SJCRH30 (cell line): ENCODE data around the gene SCLY. TPM values are rescaled to one million over a fixed set of nuclear protein-coding genes. Genes with fewer than 3 reads are reported as not detected.
"Not testable (repeated sequence)": the region's sequence is repeated elsewhere in the genome, so short reads cannot be mapped to it uniquely, and the experiment has no call there.

ENCODE experiments used
- DNase-seq, 2 experiments: peaks; one replicate each; pipeline ENCODE4 v3.0.0-alpha.2; 2015 to 2020
- H3K27ac ChIP-seq: fragments of 250-450 bp; sonication (Bioruptor Pico); 2 replicates; pipeline ENCODE4 v1.5.1; 2020; ENCODE audit warnings: mild to moderate bottlenecking, moderate library complexity
- H3K27me3 ChIP-seq: fragments of 250-450 bp; sonication (Bioruptor Pico); 2 replicates; pipeline ENCODE4 v1.5.1; 2020; ENCODE audit warnings: mild to moderate bottlenecking, moderate library complexity
- H3K36me3 ChIP-seq: fragments of 250-450 bp; sonication (Bioruptor Pico); 2 replicates; pipeline ENCODE4 v1.5.1; 2020; ENCODE audit warnings: mild to moderate bottlenecking, moderate library complexity
- H3K4me1 ChIP-seq: fragments of 250-450 bp; sonication (Bioruptor Pico); 2 replicates; pipeline ENCODE4 v1.5.1; 2020; ENCODE audit warnings: mild to moderate bottlenecking, moderate library complexity
- H3K4me3 ChIP-seq: fragments of 250-450 bp; sonication (Bioruptor Pico); 2 replicates; pipeline ENCODE4 v1.5.1; 2020; ENCODE audit warnings: mild to moderate bottlenecking, moderate library complexity
- H3K9me3 ChIP-seq: fragments of 250-450 bp; sonication (Bioruptor Pico); replicated peaks from 2 replicates; pipeline ENCODE4 v1.5.1; 2020; ENCODE audit warnings: mild to moderate bottlenecking, moderate library complexity
- total RNA-seq: library from RNA; depleted of rRNA; stranded (reverse); fragments of >200 nt; shearing (Covaris generic); gene quantifications from 2 replicates; pipeline ENCODE4 v1.2.3, GENCODE V29; 2014

Gene SCLY
- total RNA-seq, 1 experiment from 2014 or later, result 36.7 TPM

DNA sequence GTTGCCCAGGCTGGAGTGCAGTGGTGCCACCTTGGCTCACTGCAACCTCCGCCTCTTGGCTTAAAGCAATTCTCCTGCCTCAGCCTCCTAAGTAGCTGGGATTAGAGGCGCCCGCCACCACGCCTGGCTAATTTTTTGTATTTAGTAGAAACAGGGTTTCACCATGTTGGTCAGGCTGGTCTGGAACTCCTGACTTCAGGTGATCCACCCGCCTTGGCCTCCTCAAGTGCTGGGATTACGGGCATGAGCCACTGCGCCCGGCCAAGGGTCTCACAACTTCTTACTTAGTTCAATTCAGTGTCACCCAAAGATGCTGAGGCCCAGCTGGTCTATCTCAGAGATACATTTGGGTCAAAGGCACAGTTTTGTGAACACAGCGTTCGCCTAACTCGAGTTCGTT, 54.9 kb downstream of the SCLY start:
- peaks cover 13% of the 10 kb centered on the region; the same call in 1 of the 2 replicates for H3K9me3 ChIP-seq
- not testable (repeated sequence) for H3K36me3 ChIP-seq, H3K4me1 ChIP-seq, DNase-seq, H3K4me3 ChIP-seq, H3K27me3 ChIP-seq, H3K27ac ChIP-seq

DNA sequence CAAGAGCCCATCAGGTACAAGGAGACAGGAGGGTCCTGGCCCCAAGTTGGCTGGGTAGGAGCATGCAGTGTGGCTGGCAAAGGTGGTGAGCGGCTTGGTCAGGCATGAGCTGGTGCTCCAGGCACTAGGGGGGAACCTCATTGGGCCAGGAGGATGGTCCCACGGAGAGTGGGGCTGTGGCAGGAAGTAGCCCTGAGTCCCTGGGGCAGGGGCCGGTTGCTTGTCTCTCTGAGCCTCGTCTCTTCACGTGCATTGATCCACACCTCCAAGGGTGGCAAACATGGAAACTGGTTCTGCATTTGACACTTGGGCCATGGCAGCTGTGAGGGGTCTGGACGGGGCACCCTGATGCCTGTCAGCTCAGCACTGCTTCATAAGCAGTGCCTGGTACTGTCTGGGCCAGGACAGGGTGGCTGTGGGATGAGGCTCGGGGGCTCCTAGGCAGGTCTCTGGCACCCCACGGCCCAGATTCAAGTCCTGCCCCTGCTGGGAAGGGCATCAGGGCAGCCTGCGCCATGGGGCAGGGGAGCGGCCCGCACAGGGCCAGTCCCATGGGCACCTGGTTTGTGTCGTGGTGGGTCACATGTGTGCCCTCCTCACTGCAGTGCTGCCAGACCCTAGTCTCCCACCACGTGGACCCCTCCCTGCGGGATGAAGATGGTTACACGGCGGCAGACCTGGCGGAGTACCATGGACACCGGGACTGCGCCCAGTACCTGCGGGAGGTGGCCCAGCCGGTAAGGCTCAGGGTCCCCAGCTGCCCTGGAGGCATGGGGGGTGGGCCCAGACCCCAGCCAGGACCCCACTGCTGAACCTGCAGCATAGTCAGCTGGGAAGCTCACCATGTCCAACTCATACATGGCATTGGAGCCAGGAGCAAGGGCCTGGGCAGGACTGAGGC, 55.7 kb downstream of the SCLY start:
- no peak overlapping the region for H3K4me3 ChIP-seq
- peaks cover 9% of the 10 kb centered on the region; the same call in 1 of the 2 replicates for H3K9me3 ChIP-seq
- H3K36me3 ChIP-seq, result no peaks in the 10 kb centered on the region
- H3K27me3 ChIP-seq, result no peaks in the 10 kb centered on the region
- no peak overlapping the region for H3K27ac ChIP-seq
- DNase-seq, result no peak
- peaks cover 4% of the 10 kb centered on the region; the same call in 1 of the 2 replicates for H3K4me1 ChIP-seq

DNA sequence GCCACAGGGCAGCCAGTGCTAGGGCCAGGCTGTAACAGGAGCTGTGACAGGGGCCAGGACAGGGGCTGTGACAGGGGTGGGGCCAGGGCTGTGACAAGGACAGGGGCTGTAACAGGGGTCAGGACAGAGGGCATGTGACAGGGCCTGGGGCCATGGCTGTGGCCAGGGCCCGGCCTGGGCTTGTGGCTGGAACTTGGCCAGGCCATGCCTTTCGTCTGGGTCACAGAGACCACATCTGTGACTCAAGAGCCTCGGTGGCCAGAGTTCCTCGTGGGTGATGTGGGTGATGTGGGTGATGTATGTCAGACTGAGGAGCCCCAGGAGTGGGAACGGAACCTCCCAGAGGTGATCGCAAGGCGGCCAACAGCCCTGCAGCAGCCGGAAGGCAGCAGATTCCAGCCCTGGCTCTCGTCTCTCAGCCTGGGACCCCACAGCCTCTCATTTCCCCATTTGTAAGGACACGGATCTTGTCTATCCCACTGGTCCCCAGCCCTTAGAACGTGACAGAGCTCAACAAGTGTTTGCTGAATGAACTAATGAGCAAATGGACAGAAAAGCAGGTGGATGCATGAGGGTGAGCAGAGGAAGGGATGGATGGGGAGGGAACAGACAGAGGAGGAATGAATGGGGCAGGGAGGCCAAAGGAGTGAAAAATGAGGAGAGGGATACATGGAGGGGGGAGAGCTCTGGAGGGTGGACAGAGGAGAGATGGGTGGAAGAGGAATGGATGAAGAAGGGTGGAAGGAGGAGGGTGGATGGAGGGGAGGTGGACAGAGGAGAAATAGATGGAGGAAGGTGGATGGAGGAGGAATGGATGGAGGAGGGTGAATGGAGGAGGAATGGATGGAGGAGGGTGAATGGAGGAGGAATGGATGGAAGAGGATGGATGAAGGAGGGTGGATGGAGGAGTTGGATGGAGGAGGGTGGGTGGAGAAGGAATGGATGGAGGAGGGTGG, 56.7 kb downstream of the SCLY start:
- Histone ChIP-seq H3K27ac (no peak overlapping the region), H3K4me1 (peaks cover 4% of the 10 kb centered on the region), H3K36me3 (no peaks in the 10 kb centered on the region), H3K9me3 (peaks cover 8% of the 10 kb centered on the region; the same call in 1 of the 2 replicates), H3K4me3 (no peak overlapping the region), H3K27me3 (no peaks in the 10 kb centered on the region)
- no peak for DNase-seq

DNA sequence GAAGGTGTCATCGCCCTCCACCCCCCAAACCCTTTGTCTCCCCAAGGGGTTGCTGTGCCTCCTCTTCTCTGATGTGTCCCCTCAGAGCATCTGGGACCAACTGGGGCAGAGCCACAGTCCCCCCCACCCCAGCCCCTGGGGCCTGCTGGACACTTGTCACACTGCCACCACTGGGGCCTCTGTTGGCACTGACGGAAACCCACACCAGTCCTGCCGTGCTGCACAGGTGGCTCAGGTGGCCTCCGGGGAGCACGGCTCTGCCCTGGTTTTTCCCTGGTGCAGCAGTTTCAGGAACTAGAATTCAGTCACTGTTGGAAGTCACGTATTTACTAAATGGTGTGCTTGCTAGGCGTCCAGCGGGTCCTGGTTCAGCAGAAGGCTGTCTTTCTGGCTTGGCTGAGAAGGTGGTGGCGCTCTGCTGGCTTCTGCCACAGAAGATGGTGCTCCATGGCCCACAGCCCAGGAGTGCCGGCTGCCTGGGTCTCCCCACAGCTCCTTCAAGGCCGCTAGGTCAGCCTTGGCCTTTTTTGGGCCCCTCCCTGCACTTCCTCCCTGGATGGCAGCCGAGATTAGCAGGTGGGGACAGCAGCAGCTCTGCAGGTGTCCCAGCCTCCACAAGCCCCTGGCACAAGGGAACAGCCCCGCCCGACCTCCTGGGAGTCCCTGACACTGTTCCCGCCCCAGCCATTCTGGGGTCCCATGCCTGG, 59.1 kb downstream of the SCLY start:
- Histone ChIP-seq H3K36me3 (no peaks in the 10 kb centered on the region), H3K27ac (no peak overlapping the region), H3K27me3 (no peaks in the 10 kb centered on the region), H3K4me1 (peaks cover 16% of the 10 kb centered on the region), H3K9me3 (no peaks in the 10 kb centered on the region), H3K4me3 (no peak overlapping the region)
- no peak for DNase-seq

DNA sequence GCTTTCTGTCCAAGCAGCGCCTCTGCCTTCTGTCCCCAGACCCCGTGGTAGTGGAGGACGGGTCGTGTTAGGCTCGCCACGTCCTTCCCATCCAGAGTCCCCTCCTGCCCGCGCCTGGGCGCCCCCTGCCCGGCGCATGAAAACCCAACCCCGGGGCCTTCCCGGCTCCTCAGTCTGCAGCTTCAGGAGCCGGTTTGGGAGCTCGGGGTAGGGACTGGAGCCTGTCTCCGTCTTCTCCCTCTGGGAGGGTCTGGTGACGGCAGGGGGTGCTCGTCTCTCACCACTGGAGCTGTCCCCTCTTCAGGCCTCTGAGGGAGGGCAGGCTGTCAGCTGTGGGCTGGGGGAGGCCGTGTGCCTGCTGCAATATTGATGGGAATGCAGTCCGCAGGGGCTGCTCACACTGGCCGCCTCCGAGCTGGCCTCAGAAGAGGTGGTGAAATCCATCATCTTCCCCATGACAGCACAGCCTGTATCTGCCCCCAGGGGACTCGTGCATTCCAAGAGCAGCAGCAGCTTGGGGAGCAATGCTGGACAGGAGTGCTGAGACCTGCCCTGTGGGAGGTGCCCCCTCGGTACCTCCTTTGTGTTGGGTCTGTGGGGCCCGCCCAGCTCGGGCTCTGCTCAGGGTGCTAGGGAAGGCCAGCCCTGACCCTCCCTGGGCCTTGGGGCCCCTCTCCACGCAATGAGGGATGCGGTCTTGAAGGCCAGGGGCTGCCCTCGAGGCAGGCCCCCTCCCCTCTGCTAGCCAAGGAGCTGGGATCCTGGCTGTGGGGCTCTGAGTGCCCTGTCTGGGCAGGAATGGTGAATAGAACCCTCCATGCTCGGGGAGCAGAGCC, 59.9 kb downstream of the SCLY start:
- Histone ChIP-seq H3K4me3 (no peak overlapping the region), H3K27me3 (no peaks in the 10 kb centered on the region), H3K36me3 (no peaks in the 10 kb centered on the region), H3K4me1 (peaks cover 16% of the 10 kb centered on the region), H3K9me3 (no peaks in the 10 kb centered on the region), H3K27ac (no peak overlapping the region)
- DNase-seq, result peak; percentile 88 to 89

DNA sequence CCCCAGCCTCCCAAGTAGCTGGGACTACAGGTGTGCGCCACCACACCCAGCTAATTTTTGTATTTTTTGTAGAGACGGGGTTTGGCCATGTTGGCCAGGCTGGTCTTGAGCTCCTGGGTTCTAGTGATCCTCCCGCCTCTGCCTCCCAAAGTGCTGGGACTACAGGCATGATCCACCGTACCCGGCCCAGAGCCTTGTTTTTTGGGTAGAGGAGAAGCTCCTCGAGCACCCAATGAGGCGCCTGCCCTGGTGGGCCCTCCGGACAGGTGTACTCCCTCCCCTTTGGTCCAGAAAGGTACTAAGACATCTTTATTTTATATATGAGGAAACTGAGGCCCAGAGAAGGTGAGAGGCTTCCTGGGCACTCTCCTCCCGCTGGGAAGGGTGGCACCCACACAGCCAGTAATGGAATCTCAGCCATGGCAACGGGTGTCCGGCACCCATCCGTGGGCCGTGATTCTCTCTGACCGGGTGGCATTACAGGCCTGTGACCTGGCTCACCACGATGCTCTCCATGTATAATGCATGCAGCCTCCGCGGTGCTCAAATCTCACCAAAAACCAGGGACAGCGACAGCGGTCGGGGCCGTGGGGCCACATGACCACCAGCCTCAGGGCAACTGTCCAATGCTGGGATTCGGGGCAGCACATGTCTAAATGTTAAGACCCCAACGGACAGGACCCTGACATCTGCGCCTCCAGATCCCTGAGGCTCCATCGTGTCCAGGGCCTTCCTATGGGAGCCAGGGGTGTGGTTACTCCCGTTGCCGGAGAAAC, 60.9 kb downstream of the SCLY start:
- Histone ChIP-seq H3K4me3 (no peak overlapping the region), H3K4me1 (peaks cover 16% of the 10 kb centered on the region)
- no peak for DNase-seq

DNA sequence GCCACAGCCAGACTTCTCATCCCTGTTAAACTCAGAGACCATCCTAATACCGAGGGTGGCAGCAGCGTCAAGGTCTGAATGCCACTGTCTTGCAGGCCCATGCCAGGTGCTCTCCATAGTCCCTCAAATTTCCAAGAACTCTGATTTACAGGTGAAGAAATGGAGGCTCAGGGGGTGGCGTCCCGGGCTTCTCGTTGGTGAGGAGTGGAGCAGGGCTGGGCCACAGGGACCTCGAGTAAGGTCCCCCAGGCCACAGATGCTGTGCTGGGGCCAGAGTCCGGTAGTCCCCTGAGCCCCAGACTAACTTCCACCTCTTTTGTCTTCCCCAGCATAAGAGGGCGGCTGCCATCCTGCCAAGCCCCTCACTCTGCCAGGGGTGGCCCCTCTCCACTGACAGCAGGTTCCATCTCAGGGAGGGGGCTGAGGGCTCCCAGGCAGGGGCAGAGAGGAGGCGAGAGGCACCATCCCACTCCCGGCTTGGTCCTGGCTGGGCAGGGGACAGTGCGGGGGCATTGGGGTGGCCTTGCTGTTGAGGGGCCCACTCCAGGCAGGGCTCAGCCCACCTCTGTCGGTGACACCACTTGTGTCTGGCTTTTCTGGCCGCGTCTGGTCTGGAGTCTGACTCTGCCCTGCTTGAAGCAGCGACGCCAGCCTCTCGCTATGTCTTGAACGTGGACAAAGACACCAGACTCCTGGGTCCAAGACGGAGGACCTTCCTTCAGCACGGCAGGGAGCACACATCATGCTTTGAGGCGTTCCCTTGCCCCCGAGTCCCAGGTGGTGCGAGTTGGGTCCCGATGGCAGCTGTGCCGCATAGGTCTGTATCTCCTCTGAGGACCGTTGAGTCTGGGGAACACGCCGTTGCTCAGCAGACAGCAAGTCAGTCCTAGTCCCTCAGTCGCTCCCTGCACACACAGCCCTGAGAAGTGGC, 61.8 kb downstream of the SCLY start:
- no peaks in the 10 kb centered on the region for H3K27me3 ChIP-seq
- no peak overlapping the region for H3K4me3 ChIP-seq
- H3K36me3 ChIP-seq, result no peaks in the 10 kb centered on the region
- H3K27ac ChIP-seq, result no peak overlapping the region
- DNase-seq, result no peak
- H3K4me1 ChIP-seq, result peaks cover 16% of the 10 kb centered on the region
- H3K9me3 ChIP-seq, result 0 out of 2 replicates have a peak, but pooled peaks cover 4% of the 10 kb centered on the region

More for the DNA sequence above, 60.9 kb downstream of the SCLY start:
- H3K9me3 ChIP-seq, result 0 out of 2 replicates have a peak, but pooled peaks cover 4% of the 10 kb centered on the region
- H3K27me3 ChIP-seq, result no peaks in the 10 kb centered on the region
- H3K27ac ChIP-seq, result no peak overlapping the region
- no peaks in the 10 kb centered on the region for H3K36me3 ChIP-seq

DNA sequence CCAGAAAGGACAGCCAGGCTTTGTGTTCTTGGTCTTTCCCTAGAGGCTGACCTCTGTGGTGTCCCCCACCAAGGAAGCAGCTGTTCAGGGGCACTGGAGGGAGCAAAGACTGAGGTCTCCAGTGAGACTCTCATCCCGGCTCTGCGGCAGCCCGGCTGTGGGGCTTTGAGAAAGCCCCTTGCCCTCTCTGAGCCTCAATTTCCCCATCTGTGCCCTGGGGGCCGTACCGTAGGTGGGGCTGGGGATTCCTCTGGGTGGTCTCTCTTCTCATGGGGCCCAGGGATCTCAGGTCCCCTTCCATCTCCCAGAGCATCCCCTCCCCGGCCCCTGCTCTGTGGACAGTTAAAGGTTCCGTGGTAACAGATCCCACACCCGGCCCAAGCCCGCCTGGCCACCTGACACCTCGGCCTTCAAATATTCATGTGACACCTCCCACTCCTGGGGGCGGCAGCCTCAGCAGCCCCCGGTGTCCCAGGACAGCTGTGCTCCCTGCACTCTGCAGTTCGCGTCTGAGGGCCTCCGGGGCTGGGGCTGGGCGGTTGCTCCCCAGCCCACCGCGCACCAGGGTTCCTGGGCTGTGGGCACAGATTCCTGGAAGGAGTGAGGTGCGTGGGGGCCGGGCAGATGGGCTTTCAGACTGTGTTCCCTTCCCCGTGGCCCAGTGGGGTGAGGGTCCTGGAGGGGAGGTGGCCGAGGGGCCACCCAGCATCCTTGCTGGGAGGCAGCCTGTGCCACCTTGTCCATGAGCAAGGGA, 62.6 kb downstream of the SCLY start:
- Histone ChIP-seq H3K4me3 (no peak overlapping the region), H3K9me3 (0 out of 2 replicates have a peak, but pooled peaks cover 4% of the 10 kb centered on the region), H3K27ac (no peak overlapping the region), H3K27me3 (no peaks in the 10 kb centered on the region), H3K36me3 (no peaks in the 10 kb centered on the region), H3K4me1 (peaks cover 16% of the 10 kb centered on the region)
- peak; percentile 64 to 76 for DNase-seq

DNA sequence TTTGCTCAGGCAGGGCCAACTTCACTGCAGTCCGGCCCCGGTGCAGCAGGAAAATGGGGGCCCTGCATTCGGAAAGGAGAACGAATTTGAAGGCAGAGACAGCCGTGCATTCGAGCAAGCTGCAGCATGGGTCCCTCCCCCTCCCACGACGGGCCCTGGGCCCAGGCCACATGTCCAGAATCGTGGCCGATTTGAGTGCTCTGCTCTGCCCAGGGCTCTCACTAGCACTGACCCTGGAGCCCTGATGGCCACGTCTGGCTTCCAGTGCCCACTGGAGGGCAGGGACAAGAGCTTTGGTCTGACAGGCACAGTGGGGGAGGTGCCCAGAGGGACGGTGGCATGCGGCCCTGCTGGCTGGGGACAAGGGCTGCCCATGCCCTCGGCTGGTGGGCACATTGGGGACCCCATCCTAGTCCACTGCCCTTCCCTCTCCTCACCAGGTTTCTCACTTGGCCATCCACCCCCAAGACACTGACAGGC, 63.2 kb downstream of the SCLY start:
- Histone ChIP-seq H3K9me3 (0 out of 2 replicates have a peak, but pooled peaks cover 4% of the 10 kb centered on the region), H3K4me3 (no peak overlapping the region), H3K36me3 (no peaks in the 10 kb centered on the region), H3K27ac (no peak overlapping the region), H3K4me1 (peaks cover 16% of the 10 kb centered on the region), H3K27me3 (no peaks in the 10 kb centered on the region)
- no peak for DNase-seq

DNA sequence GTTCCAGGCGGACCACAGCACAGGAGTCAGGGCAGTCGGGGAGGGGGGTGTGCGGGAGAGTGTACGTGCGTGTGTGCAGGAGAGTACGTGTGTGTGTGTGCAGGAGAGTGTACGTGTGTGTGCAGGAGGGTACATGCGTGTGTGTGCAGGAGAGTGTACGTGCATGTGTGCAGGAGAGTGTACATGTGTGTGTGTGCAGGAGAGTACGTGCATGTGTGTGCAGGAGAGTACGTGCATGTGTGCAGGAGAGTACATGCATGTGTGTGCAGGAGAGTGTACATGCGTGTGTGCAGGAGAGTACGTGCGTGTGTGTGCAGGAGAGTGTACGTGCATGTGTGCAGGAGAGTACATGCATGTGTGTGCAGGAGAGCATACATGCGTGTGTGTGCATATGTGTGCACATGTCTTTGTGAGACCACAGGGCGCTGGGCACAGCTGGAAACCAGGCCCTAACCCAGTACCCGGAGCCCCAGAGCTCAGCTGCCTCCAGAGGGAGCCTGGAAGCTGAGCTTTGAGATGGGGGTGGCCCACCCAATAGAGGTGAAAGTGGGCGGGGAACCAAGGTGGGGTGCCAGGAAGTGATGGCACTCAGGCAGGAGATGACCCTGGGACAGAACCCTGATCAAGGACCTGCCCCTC, 63.8 kb downstream of the SCLY start:
- H3K27me3 ChIP-seq, result no peaks in the 10 kb centered on the region
- H3K9me3 ChIP-seq, result 0 out of 2 replicates have a peak, but pooled peaks cover 4% of the 10 kb centered on the region
- no peaks in the 10 kb centered on the region for H3K36me3 ChIP-seq
- H3K4me1 ChIP-seq, result peaks cover 16% of the 10 kb centered on the region
- no peak overlapping the region for H3K27ac ChIP-seq
- no peak for DNase-seq
- no peak overlapping the region for H3K4me3 ChIP-seq
